ENCODE measurements around the gene HACD2. TPM values are rescaled to one million over a fixed set of nuclear protein-coding genes. Genes with fewer than 3 reads are reported as not detected.
A peak's percentile ranks its signal among the peaks of the same experiment; 100 is the strongest.
"Not testable (repeated sequence)": the region's sequence is repeated elsewhere in the genome, so short reads cannot be mapped to it uniquely, and the experiment has no call there.

The HACD2 gene
- polyA plus RNA-seq, 1 of the 3 experiments (the other 2 are of a cell fraction): 13.8 TPM

GRCh38 chr3:123606527-123606926 lies 21.7 kb upstream of the HACD2 start (continued):
- no peak for TF ChIP-seq EP300 (IDR thresholded peaks at IDR 0.05; ENCODE audit: borderline replicate concordance in 1 of 2, low read depth in 1 of 2, low read length in 1 of 2)

DNA sequence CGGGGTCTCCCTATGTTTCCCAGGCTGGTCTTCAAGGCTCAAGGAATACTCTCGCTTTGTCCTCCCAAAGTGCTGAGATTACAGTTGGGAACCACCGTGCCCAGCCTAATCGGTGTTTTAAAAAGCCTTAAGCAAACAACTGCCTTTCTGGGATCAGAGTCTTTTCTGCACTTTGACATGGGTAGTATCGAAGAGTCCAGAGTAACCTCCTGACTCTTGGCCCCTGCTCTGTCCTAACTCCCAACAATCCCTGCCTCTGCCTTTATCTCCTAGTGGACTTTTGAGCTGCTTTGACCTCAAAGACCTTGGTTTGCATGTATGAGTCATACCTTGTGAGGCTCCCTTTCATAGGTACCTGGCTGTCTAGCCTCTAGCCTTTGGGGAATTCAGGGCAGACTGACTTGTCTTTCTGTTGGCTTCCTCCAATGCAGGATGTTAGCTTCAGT lies 21.0 kb upstream of the HACD2 start:
- peaks cover 40% of the 10 kb centered on the region for H3F3A ChIP-seq (replicated peaks; ENCODE audit: insufficient read depth)
- POLR2A ChIA-PET: no interaction called here
- peaks cover 17 to 18% of the 10 kb centered on the region in 2 experiments for H3K36me3 ChIP-seq (replicated peaks in 1 of 2; ENCODE audit: control insufficient read depth in 1 of 2, insufficient read depth in 2 of 2, low read length in 1 of 2)
- H3K9ac ChIP-seq: no peak overlapping the region
- peak overlapping the region in 1 of 2 experiments; percentile 71; a peak in 3 of 4 replicates for H3K27ac ChIP-seq (ENCODE audit: low read depth in 2 of 2, low read length in 1 of 2)
- H3K4me1 ChIP-seq (ENCODE audit: control insufficient read depth in 1 of 2, insufficient read depth in 2 of 2, low read depth in 1 of 2, low read length in 1 of 2): peaks cover 0 to 33% of the 10 kb centered on the region in 2 experiments; a peak in 3 of 4 replicates
- no peak overlapping the region for H3K4me3 ChIP-seq (ENCODE audit: low read depth in 2 of 2, low read length in 1 of 2)
- H3K9me3 ChIP-seq: no peaks in the 10 kb centered on the region
- no peak overlapping the region for H2AFZ ChIP-seq (ENCODE audit: low read depth)
- peaks cover 5% of the 10 kb centered on the region; the same call in 1 of the 2 replicates for H3K79me2 ChIP-seq (ENCODE audit: insufficient read depth)
- H3K9me2 ChIP-seq: no peaks in the 10 kb centered on the region
- CTCF ChIA-PET: interaction anchor here (1.3 kb wide), 1 partner anchor 47 kb away, joined by 3 read pairs; no protein-coding TSS in a partner anchor
- TF ChIP-seq, protein P1, sequence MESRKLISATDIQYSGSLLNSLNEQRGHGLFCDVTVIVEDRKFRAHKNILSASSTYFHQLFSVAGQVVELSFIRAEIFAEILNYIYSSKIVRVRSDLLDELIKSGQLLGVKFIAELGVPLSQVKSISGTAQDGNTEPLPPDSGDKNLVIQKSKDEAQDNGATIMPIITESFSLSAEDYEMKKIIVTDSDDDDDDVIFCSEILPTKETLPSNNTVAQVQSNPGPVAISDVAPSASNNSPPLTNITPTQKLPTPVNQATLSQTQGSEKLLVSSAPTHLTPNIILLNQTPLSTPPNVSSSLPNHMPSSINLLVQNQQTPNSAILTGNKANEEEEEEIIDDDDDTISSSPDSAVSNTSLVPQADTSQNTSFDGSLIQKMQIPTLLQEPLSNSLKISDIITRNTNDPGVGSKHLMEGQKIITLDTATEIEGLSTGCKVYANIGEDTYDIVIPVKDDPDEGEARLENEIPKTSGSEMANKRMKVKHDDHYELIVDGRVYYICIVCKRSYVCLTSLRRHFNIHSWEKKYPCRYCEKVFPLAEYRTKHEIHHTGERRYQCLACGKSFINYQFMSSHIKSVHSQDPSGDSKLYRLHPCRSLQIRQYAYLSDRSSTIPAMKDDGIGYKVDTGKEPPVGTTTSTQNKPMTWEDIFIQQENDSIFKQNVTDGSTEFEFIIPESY (IDR thresholded peaks at IDR 0.05; ENCODE audit: borderline replicate concordance, low read depth): no peak
- peak; percentile 29 for TF ChIP-seq JUND (IDR thresholded peaks at IDR 0.05)
- TF ChIP-seq FOSL2 (IDR thresholded peaks at IDR 0.05; ENCODE audit: borderline replicate concordance, low read depth): peak; percentile 53; the same call in 1 of the 2 replicates
- TF ChIP-seq POLR2AphosphoS5 (IDR thresholded peaks at IDR 0.05; ENCODE audit: low read depth, low read length): peak; percentile 37
- no peak for DNase-seq
- H4K20me1 ChIP-seq (ENCODE audit: insufficient read depth): no peaks in the 10 kb centered on the region; the same call in 1 of the 2 replicates
- peak overlapping the region; percentile 55; the same call in 1 of the 2 replicates for H3K4me2 ChIP-seq
- H3K27me3 ChIP-seq (ENCODE audit: insufficient read depth): no peaks in the 10 kb centered on the region
- 78% methylated on average over 5 of the region's 5 CpGs for WGBS (ENCODE audit: low lambda C conversion rate)

- H3K27me3 ChIP-seq (ENCODE audit: insufficient read depth); H3K4me3 ChIP-seq (ENCODE audit: low read depth in 2 of 2, low read length in 1 of 2); H2AFZ ChIP-seq (ENCODE audit: low read depth); H3K9me2 ChIP-seq; H3K36me3 ChIP-seq (replicated peaks in 1 of 2; ENCODE audit: control insufficient read depth in 1 of 2, insufficient read depth in 2 of 2, low read length in 1 of 2); DNase-seq; H3K9ac ChIP-seq; H3K4me2 ChIP-seq; H3K9me3 ChIP-seq; H4K20me1 ChIP-seq (ENCODE audit: insufficient read depth); H3K79me2 ChIP-seq (ENCODE audit: insufficient read depth); POLR2A ChIA-PET: not testable (repeated sequence)
- Histone ChIP-seq H3K4me1 (ENCODE audit: control insufficient read depth in 1 of 2, insufficient read depth in 2 of 2, low read depth in 1 of 2, low read length in 1 of 2) (peaks cover 0 to 33% of the 10 kb centered on the region in 2 experiments; a peak in 2 of 4 replicates), H3K27ac (ENCODE audit: low read depth in 2 of 2, low read length in 1 of 2) (peak overlapping the region in 1 of 2 experiments; percentile 53; a peak in 1 of 4 replicates), H3F3A (replicated peaks; ENCODE audit: insufficient read depth) (peaks cover 39% of the 10 kb centered on the region)
- WGBS (ENCODE audit: low lambda C conversion rate): 91% methylated on average over 2 of the region's 2 CpGs
- CTCF ChIA-PET: interaction anchor here (0.6 to 1.2 kb wide), 3 partner anchors 10 to 98 kb away, joined by 3 read pairs; no protein-coding TSS in a partner anchor
Measured at GRCh38 chr3:123603153-123603552, 18.3 kb upstream of the HACD2 start.

DNA sequence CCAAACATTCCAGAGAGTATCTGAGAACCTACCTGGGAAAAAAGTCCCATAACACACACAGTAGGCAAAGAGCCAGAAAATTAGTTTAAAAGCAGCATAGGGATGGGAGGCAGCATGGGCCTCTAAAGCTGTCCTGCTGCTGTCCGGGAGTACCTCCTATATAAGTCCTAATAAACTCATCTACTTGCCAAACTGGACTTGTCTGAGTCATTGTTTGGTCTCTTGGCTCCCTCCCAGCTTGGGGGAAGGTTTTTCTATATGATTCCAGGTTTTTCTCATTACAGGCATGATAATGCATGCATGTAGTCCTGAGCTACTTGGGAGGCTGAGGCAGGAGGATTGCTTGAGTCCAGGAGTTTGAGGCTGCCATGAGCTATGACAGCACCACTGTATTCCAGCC lies 17.5 kb upstream of the HACD2 start:
- H3K27ac ChIP-seq (ENCODE audit: low read depth in 2 of 2, low read length in 1 of 2): peak overlapping the region in 1 of 2 experiments; percentile 53; a peak in 1 of 4 replicates
- POLR2A ChIA-PET: no interaction called here
- peaks cover 0 to 33% of the 10 kb centered on the region in 2 experiments; a peak in 2 of 4 replicates for H3K4me1 ChIP-seq (ENCODE audit: control insufficient read depth in 1 of 2, insufficient read depth in 2 of 2, low read depth in 1 of 2, low read length in 1 of 2)
- TF ChIP-seq POLR2AphosphoS5 (IDR thresholded peaks at IDR 0.05; ENCODE audit: low read depth, low read length): peak; percentile 79
- TF ChIP-seq FOSL2 (IDR thresholded peaks at IDR 0.05; ENCODE audit: borderline replicate concordance, low read depth): peak; percentile 87
- TF ChIP-seq RAD21 (IDR thresholded peaks at IDR 0.05; ENCODE audit: low read length): no peak
- TF ChIP-seq, protein P2, sequence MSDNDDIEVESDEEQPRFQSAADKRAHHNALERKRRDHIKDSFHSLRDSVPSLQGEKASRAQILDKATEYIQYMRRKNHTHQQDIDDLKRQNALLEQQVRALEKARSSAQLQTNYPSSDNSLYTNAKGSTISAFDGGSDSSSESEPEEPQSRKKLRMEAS (IDR thresholded peaks at IDR 0.05; ENCODE audit: low read depth): 0 out of 2 replicates have a peak, but pooled peaks have one; percentile 21
- TF ChIP-seq NFIC (IDR thresholded peaks at IDR 0.05; ENCODE audit: borderline replicate concordance): peak; percentile 96
- no peak for TF ChIP-seq MXI1 (IDR thresholded peaks at IDR 0.05; ENCODE audit: low read depth, low read length)
- TF ChIP-seq TCF12 (IDR thresholded peaks at IDR 0.05): peak; percentile 91
- 0 out of 4 replicates have a peak, but pooled peaks of 1 of the 2 experiments have one; percentile 47 for TF ChIP-seq EP300 (IDR thresholded peaks at IDR 0.05; ENCODE audit: borderline replicate concordance in 1 of 2, low read depth in 1 of 2, low read length in 1 of 2)
- peak; percentile 34; the same call in 1 of the 2 replicates for TF ChIP-seq RXRA (IDR thresholded peaks at IDR 0.05; ENCODE audit: borderline replicate concordance, low read depth)
- 0 out of 2 replicates have a peak, but pooled peaks have one; percentile 42 for TF ChIP-seq REST (IDR thresholded peaks at IDR 0.05; ENCODE audit: low read depth, low read length)

More for the DNA sequence above, 17.5 kb upstream of the HACD2 start:
- H3K9me3 ChIP-seq: no peaks in the 10 kb centered on the region
- WGBS (ENCODE audit: low lambda C conversion rate): 8% methylated on average over 1 of the region's 1 CpG
- peaks cover 0 to 5% of the 10 kb centered on the region in 2 experiments for H3K36me3 ChIP-seq (replicated peaks in 1 of 2; ENCODE audit: control insufficient read depth in 1 of 2, insufficient read depth in 2 of 2, low read length in 1 of 2)
- H2AFZ ChIP-seq (ENCODE audit: low read depth): no peak overlapping the region
- no peak overlapping the region for H3K9ac ChIP-seq
- no peak overlapping the region for H3K4me3 ChIP-seq (ENCODE audit: low read depth in 2 of 2, low read length in 1 of 2)
- H3F3A ChIP-seq (replicated peaks; ENCODE audit: insufficient read depth): peaks cover 39% of the 10 kb centered on the region
- no peak overlapping the region for H3K4me2 ChIP-seq
- no peak for DNase-seq
- no peaks in the 10 kb centered on the region; the same call in 1 of the 2 replicates for H4K20me1 ChIP-seq (ENCODE audit: insufficient read depth)
- CTCF ChIA-PET: interaction anchor here (0.8 to 1.2 kb wide), 5 partner anchors 12 to 99 kb away, joined by 3 to 4 read pairs (median 3); no protein-coding TSS in a partner anchor
- H3K9me2 ChIP-seq: no peaks in the 10 kb centered on the region
- H3K79me2 ChIP-seq (ENCODE audit: insufficient read depth): no peaks in the 10 kb centered on the region
- H3K27me3 ChIP-seq (ENCODE audit: insufficient read depth): no peaks in the 10 kb centered on the region

Data from SK-N-SH (cell line).